Measurements from ENCODE around the gene ATP6V0D1. TPM values are rescaled to one million over a fixed set of nuclear protein-coding genes. Genes with fewer than 3 reads are reported as not detected.

Gene ATP6V0D1
- total RNA-seq, 1 donor from 2014 or later, result 64.3 TPM

GRCh38 chr16:67400901-67401300, 80.1 kb downstream of the ATP6V0D1 start:
- Histone ChIP-seq H3K9me3 (no peaks in the 10 kb centered on the region), H3K4me3 (no peak overlapping the region), H3K36me3 (no peaks in the 10 kb centered on the region), H3K27me3 (no peaks in the 10 kb centered on the region), H3K27ac (no peak overlapping the region), H3K4me1 (peaks cover 3 to 12% of the 10 kb centered on the region in 2 donors)
- intact Hi-C loops (cut with DNase I), result no loop called here
- no peak for TF ChIP-seq CTCF (IDR thresholded peaks at IDR 0.05)
- no peak for DNase-seq (ENCODE audit: low spot score in 2 of 2)

GRCh38 chr16:67399749-67400704, 80.9 kb downstream of the ATP6V0D1 start:
- Histone ChIP-seq H3K4me1 (peaks cover 3 to 12% of the 10 kb centered on the region in 2 donors), H3K9me3 (no peaks in the 10 kb centered on the region), H3K27me3 (peaks cover 3% of the 10 kb centered on the region), H3K4me3 (no peak overlapping the region), H3K27ac (no peak overlapping the region), H3K36me3 (no peaks in the 10 kb centered on the region)
- TF ChIP-seq CTCF (IDR thresholded peaks at IDR 0.05), result peak in 1 of 3 experiments; percentile 6
- intact Hi-C loops (cut with DNase I), result loop anchor here (10.0 kb wide), 1 partner anchor 115 kb away; no protein-coding TSS in a partner anchor
- DNase-seq (ENCODE audit: low spot score in 2 of 2), result no peak

- H3K4me1 ChIP-seq, result peaks cover 4 to 16% of the 10 kb centered on the region in 2 donors
- no peak overlapping the region for H3K4me3 ChIP-seq
- intact Hi-C loops (cut with DNase I), result loop anchor here (10.0 kb wide), 1 partner anchor 114 kb away; no protein-coding TSS in a partner anchor
Observed at GRCh38 chr16:67399218-67399733, 81.7 kb downstream of the ATP6V0D1 start.

GRCh38 chr16:67398546-67399217, 82.3 kb downstream of the ATP6V0D1 start:
- no peak for DNase-seq (ENCODE audit: low spot score in 2 of 2)
- no peaks in the 10 kb centered on the region for H3K36me3 ChIP-seq
- H3K4me1 ChIP-seq, result peaks cover 10 to 22% of the 10 kb centered on the region in 2 donors
- H3K9me3 ChIP-seq, result no peaks in the 10 kb centered on the region
- peaks cover 8% of the 10 kb centered on the region for H3K27me3 ChIP-seq
- no peak overlapping the region for H3K27ac ChIP-seq
- H3K4me3 ChIP-seq, result no peak overlapping the region
- no peak for TF ChIP-seq CTCF (IDR thresholded peaks at IDR 0.05)
- intact Hi-C loops (cut with DNase I), result loop anchor here (10.0 kb wide), 1 partner anchor 114 kb away; no protein-coding TSS in a partner anchor

More at GRCh38 chr16:67399218-67399733, 81.7 kb downstream of the ATP6V0D1 start:
- Histone ChIP-seq H3K36me3 (no peaks in the 10 kb centered on the region), H3K9me3 (no peaks in the 10 kb centered on the region), H3K27ac (no peak overlapping the region), H3K27me3 (peaks cover 6% of the 10 kb centered on the region)
- TF ChIP-seq CTCF (IDR thresholded peaks at IDR 0.05), result peak; percentile 55 to 77 (median 65)
- no peak for DNase-seq (ENCODE audit: low spot score in 2 of 2)

- Histone ChIP-seq H3K4me3 (no peak overlapping the region), H3K36me3 (no peaks in the 10 kb centered on the region), H3K27me3 (peaks cover 14% of the 10 kb centered on the region), H3K9me3 (no peaks in the 10 kb centered on the region), H3K27ac (no peak overlapping the region), H3K4me1 (peaks cover 14 to 28% of the 10 kb centered on the region in 2 donors)
- TF ChIP-seq CTCF (IDR thresholded peaks at IDR 0.05), result no peak
- DNase-seq (ENCODE audit: low spot score in 2 of 2), result no peak
- intact Hi-C loops (cut with DNase I), result loop anchor here (10.0 kb wide), 1 partner anchor 113 kb away; no protein-coding TSS in a partner anchor
Observed at GRCh38 chr16:67397812-67398545, 83.0 kb downstream of the ATP6V0D1 start.

Measured in ascending aorta (tissue), 2 donors.